Measurements from ENCODE around the gene HMGCS2. TPM values are rescaled to one million over a fixed set of nuclear protein-coding genes. Genes with fewer than 3 reads are reported as not detected.

Gene HMGCS2
- total RNA-seq, 4 donors from 2014 or later: not detected

DNA sequence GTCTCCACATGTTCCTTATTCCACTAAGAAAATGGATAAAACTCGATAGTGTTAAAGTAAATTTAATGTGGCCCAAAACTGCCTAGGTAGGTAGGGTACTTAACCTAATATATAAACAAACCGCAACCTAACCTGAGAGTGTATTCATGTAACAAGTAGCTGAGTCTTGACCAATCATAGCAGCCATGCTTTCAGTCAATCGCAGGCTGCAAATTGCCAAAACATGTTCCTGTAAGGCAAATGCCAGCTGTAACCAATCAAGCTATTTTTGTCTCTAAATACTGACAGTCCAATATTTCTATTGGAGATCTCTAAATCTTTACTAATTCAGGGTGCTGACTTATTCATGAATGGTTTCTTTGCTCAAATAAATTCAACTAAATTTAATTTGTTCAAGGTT is 3.1 kb upstream of the HMGCS2 start:
- Histone ChIP-seq H3K4me3 (no peak overlapping the region), H3K27me3 (no peaks in the 10 kb centered on the region), H3K9me3 (no peaks in the 10 kb centered on the region), H3K36me3 (no peaks in the 10 kb centered on the region), H3K27ac (no peak overlapping the region), H3K4me1 (peaks cover 0 to under 1% (median 0%) of the 10 kb centered on the region in 4 donors)
- no peak for DNase-seq (ENCODE audit: low spot score in 2 of 2)
- 87 to 93% methylated on average over 3 of the region's 3 CpGs for WGBS, 2 donors
- TF ChIP-seq POLR2A (IDR thresholded peaks at IDR 0.05) (no peak), EP300 (IDR thresholded peaks at IDR 0.05) (no peak)
- TF ChIP-seq, protein P1, sequence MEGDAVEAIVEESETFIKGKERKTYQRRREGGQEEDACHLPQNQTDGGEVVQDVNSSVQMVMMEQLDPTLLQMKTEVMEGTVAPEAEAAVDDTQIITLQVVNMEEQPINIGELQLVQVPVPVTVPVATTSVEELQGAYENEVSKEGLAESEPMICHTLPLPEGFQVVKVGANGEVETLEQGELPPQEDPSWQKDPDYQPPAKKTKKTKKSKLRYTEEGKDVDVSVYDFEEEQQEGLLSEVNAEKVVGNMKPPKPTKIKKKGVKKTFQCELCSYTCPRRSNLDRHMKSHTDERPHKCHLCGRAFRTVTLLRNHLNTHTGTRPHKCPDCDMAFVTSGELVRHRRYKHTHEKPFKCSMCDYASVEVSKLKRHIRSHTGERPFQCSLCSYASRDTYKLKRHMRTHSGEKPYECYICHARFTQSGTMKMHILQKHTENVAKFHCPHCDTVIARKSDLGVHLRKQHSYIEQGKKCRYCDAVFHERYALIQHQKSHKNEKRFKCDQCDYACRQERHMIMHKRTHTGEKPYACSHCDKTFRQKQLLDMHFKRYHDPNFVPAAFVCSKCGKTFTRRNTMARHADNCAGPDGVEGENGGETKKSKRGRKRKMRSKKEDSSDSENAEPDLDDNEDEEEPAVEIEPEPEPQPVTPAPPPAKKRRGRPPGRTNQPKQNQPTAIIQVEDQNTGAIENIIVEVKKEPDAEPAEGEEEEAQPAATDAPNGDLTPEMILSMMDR (IDR thresholded peaks at IDR 0.05): no peak

DNA sequence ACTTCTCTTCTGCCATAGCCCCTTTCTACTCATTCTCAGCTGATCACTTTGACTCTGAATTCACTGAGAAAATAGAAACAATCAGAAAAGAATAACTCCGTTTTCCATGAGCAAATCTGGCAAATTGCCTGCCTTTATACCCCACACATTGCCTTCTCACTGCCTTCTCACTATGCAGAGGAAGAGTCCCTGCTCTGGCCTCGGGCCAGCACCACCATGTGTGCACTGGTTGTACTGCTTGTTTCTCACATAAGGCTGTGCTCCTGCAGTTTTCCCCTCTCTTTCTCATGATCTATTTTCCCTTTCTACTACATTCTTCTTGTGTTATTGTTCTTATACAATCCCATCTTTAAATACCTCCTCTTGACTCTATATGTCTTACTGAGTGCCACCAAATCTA is 2.3 kb upstream of the HMGCS2 start:
- H3K9me3 ChIP-seq: no peaks in the 10 kb centered on the region
- TF ChIP-seq POLR2A (IDR thresholded peaks at IDR 0.05): no peak
- no peak for TF ChIP-seq EP300 (IDR thresholded peaks at IDR 0.05)
- TF ChIP-seq, protein P1 (IDR thresholded peaks at IDR 0.05): no peak
- no peak overlapping the region for H3K27ac ChIP-seq
- peaks cover 0 to 8% (median 0%) of the 10 kb centered on the region in 4 donors for H3K4me1 ChIP-seq
- WGBS, 2 donors: 7 to 16% methylated on average over 2 of the region's 2 CpGs
- DNase-seq (ENCODE audit: low spot score in 2 of 2): no peak
- no peaks in the 10 kb centered on the region for H3K27me3 ChIP-seq
- H3K36me3 ChIP-seq: no peaks in the 10 kb centered on the region
- no peak overlapping the region for H3K4me3 ChIP-seq

- Histone ChIP-seq H3K27me3 (no peaks in the 10 kb centered on the region), H3K4me1 (peaks cover 0 to 9% (median 0%) of the 10 kb centered on the region in 4 donors), H3K36me3 (no peaks in the 10 kb centered on the region), H3K27ac (no peak overlapping the region), H3K9me3 (peaks cover 0 to 7% (median 0%) of the 10 kb centered on the region in 4 donors), H3K4me3 (no peak overlapping the region)
- 41 to 45% methylated on average over 2 of the region's 2 CpGs for WGBS, 2 donors
- TF ChIP-seq, protein P1 (IDR thresholded peaks at IDR 0.05): no peak
- TF ChIP-seq POLR2A (IDR thresholded peaks at IDR 0.05) (no peak), EP300 (IDR thresholded peaks at IDR 0.05) (no peak)
- DNase-seq (ENCODE audit: low spot score in 2 of 2): no peak
Measured at GRCh38 chr1:119767486-119767885, 1.2 kb downstream of the HMGCS2 start.

- Histone ChIP-seq H3K9me3 (peaks cover 0 to 7% (median 0%) of the 10 kb centered on the region in 4 donors), H3K4me1 (peaks cover 0 to 9% (median 0%) of the 10 kb centered on the region in 4 donors), H3K4me3 (no peak overlapping the region), H3K36me3 (no peaks in the 10 kb centered on the region), H3K27ac (no peak overlapping the region), H3K27me3 (no peaks in the 10 kb centered on the region)
- TF ChIP-seq, protein P1 (IDR thresholded peaks at IDR 0.05): no peak
- TF ChIP-seq POLR2A (IDR thresholded peaks at IDR 0.05): no peak
- no peak for TF ChIP-seq EP300 (IDR thresholded peaks at IDR 0.05)
- no peak for DNase-seq (ENCODE audit: low spot score in 2 of 2)
- WGBS, 2 donors: 59 to 75% methylated on average over 4 of the region's 4 CpGs
Measured at GRCh38 chr1:119766374-119766794, 2.3 kb downstream of the HMGCS2 start.

DNA sequence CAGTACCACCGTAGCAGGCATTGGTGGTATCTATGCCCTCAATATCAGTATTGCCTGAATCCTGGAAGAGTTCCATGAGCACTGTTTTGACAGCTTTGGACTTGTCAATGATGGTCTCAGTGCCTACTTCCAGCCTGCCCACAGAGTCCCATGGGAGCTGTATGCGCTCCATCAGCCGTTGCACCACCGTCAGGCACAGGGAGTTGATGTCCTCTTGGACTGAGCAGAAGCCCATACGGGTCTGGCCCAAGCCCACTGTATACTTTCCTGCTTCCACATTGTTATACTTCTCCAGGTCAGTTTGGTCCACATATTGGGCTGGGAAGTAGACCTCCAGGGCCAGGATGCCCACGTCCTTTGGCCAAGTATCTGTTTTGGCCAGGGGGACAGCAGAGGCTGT is 4.5 kb downstream of the HMGCS2 start:
- H3K4me3 ChIP-seq: no peak overlapping the region
- TF ChIP-seq POLR2A (IDR thresholded peaks at IDR 0.05) (no peak), EP300 (IDR thresholded peaks at IDR 0.05) (no peak)
- TF ChIP-seq, protein P1 (IDR thresholded peaks at IDR 0.05): no peak
- DNase-seq (ENCODE audit: low spot score in 2 of 2): no peak
- H3K36me3 ChIP-seq: no peaks in the 10 kb centered on the region
- WGBS, 2 donors: 87 to 90% methylated on average over 6 of the region's 6 CpGs
- no peaks in the 10 kb centered on the region for H3K27me3 ChIP-seq
- H3K4me1 ChIP-seq: peaks cover 0 to 9% (median 0%) of the 10 kb centered on the region in 4 donors
- peaks cover 0 to 7% (median 0%) of the 10 kb centered on the region in 4 donors for H3K9me3 ChIP-seq
- H3K27ac ChIP-seq: no peak overlapping the region

Measured in tibial nerve (tissue), 4 donors.